Vagina (tissue), 2 donors: ENCODE data around the gene PTGIS.

Source experiments
- POLR2AphosphoS5 ChIP-seq, 2 donors: sonication (generic); formaldehyde crosslinking; IDR thresholded peaks; one replicate each; pipeline ENCODE4 v1.9.0; 2017; ENCODE audit warnings: antibody characterized with exemption in 2 of 2, mild to moderate bottlenecking in 2 of 2, low read depth in 1 of 2; ENCODE audit not compliant: insufficient read depth in 1 of 2
- TF ChIP-seq, protein P1 (sequence below), 3 experiments: fragments of 450-650 bp in 2 of 3; fragments of 200-600 bp in 1 of 3; sonication (generic) in 1 of 3; IDR thresholded peaks; one replicate each; pipeline ENCODE4 v1.5.1; 2017 to 2019; ENCODE audit warnings: antibody characterized with exemption in 3 of 3, mild to moderate bottlenecking in 2 of 3, moderate library complexity in 2 of 3

DNA sequence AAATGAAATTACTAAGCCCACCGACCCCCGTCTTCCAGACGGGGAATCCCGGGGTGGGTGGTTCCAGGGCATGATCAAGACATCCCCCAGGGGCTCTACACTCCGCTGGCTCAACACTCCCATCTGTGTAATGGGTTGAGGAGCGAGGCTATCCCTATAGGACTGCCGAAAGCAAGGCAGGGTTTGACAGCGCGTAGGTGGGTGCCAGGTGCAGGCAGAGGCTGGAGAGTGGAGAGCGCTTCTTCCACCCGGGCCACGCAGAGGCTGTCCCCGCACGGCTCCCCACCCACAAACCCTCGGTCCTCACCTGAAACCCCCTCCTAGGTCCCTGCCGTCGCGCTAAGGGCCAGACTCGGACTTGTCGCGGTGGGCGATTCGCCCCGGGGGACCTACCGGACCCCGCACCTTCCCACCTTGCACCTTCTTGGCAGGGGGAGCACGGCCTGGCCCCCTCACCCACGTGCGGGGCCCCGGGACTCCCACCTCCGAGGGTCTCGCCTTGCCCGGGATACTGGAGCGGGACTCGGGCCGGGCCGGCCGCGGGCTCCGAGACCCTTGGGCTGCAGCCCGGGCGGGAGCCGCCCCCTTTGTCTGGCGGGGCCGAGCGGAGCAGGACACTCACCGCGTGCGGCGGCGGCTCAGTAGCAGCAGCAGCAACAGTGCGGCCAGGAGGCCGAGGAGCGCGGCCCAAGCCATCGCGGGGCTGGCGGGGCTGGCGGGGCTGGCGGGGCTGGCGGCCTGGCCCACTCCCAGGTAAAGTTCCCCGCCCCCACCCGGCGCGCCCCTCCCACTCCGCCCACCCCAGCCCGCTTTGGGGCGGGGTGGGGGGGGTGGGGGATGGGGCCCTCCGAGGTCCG is at the start of gene PTGIS:
- TF ChIP-seq, protein P1, sequence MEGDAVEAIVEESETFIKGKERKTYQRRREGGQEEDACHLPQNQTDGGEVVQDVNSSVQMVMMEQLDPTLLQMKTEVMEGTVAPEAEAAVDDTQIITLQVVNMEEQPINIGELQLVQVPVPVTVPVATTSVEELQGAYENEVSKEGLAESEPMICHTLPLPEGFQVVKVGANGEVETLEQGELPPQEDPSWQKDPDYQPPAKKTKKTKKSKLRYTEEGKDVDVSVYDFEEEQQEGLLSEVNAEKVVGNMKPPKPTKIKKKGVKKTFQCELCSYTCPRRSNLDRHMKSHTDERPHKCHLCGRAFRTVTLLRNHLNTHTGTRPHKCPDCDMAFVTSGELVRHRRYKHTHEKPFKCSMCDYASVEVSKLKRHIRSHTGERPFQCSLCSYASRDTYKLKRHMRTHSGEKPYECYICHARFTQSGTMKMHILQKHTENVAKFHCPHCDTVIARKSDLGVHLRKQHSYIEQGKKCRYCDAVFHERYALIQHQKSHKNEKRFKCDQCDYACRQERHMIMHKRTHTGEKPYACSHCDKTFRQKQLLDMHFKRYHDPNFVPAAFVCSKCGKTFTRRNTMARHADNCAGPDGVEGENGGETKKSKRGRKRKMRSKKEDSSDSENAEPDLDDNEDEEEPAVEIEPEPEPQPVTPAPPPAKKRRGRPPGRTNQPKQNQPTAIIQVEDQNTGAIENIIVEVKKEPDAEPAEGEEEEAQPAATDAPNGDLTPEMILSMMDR (IDR thresholded peaks at IDR 0.05), result no peak
- TF ChIP-seq POLR2AphosphoS5 (IDR thresholded peaks at IDR 0.05; ENCODE audit: insufficient read depth in 1 of 2, low read depth in 1 of 2), result peak in 1 of 2 donors; percentile 41
